ENCODE results near the gene SUN1.

Gene SUN1

DNA sequence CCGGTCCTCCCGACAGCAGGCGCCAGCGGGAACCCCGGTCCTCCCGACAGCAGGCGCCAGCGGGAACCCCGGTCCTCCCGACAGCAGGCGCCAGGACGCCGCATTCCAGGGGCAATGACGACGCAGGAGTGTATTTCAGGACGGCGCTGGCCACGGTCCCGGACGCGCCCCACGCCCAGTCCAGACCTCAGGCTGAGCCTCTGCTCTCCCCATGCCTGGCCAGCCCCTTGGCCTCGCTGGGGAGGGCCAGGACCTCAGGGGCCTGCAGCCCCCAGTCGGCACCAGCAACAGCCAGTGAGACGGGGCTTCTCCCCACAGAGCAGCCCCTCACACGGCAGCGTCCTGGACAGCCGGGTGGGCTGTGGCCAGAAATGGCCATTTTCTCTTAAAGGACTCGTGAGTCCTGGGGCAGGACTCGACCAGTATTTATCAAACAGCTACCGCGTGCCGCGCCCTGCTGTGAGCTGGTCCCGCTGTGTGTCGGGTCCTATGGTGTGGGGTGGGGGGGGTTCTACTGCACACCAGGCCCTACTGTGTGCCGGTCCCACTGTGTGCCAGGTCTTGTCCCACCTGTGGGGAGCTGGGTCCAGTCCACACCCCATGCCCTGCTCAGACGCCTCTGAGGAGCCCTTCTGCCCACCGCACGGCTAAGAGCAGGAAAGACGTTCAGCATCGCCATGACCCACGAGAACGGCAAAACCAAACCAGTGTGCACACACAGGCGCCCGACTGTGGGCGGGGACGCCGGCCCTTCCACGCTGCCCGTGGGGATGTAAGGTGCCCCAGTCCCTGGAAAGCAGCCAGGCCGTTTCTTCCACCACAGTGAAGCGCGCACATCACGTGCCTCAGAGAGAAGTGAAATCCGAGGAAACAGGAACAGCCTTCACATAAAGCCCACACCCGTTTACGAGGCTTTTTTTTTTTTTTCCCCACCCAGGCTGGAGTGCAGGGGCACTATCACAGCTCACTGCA is 77.4 kb downstream of the SUN1 start:
- DNase-seq = no peak

DNA sequence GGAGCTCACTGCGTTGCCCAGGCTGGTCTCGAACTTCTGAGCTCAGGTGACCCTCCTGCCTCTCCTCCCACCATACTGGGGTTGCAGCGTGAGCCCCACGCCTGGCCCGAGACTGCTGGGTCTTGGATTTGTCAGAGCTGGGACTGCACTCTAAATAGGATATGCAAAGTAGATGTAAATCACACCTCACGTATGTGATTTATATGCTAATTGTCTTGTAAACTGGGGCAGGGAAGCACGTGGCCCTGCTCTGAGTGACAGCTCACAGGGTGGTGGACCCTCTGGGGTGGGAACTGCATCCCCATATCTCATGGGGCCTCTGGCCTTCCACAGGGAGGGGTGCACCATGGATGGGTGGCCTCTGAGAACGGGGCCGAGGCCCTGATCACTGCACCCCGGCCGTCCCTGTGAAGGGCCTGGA is 78.2 kb downstream of the SUN1 start:
- no peak for DNase-seq

DNA sequence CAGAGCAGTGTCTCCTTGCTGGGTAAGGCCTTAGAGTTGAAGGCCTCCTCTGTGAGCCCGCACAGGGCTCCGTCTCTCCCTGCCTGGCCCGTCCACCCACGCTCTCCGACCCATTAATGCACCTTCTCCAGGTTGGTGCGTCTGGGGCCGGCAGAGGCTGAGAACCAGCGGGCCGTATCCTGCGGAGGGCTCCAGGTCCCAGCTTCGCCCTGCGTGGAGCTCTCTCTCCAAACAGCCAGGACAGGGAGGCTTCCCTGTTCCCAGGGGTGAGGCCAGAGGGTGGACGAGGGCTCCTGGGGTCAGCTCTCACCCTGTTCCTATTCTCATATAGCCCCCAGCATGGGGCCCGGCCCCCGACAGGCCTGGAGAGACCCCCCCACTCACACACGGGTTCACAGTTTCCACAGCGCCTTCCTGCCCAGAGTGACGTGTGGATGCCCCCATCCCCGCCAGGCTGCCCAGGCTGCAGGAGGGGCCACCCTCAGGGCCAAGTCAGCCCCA is 78.7 kb downstream of the SUN1 start:
- no peak for DNase-seq

DNA sequence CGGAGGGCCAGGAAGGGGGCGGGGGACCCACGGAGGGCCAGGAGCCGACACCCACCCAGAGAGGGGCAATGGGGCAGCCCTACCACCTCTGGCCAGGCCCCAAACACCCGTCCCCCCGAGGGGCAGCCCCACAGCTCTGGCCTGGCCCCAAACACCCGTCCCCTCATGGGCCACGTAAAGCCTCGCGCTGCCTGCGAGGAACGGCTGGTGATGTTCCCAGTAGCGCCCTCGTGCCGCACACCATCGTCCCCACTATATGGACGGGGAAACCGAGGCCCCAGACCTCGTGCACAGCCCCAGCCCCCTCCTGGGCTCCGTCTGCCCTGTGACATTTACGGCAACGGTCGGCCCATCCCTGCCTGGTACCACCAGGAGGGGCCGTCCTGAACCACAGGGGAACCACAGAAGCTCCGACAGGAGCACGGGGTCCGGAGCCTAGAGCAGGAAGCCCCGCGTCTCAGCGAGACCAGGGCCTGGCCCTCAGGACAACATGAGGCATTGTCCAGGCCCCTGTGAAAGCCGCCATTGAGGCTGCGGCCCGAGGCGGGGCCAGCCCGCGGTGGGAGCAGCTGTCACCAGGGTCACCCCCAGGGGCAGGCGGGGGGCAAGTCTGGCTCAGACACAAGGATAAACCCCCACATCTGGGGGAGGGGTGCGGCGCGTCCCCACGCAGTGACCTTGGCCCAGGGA is 79.7 kb downstream of the SUN1 start:
- no peak for DNase-seq

DNA sequence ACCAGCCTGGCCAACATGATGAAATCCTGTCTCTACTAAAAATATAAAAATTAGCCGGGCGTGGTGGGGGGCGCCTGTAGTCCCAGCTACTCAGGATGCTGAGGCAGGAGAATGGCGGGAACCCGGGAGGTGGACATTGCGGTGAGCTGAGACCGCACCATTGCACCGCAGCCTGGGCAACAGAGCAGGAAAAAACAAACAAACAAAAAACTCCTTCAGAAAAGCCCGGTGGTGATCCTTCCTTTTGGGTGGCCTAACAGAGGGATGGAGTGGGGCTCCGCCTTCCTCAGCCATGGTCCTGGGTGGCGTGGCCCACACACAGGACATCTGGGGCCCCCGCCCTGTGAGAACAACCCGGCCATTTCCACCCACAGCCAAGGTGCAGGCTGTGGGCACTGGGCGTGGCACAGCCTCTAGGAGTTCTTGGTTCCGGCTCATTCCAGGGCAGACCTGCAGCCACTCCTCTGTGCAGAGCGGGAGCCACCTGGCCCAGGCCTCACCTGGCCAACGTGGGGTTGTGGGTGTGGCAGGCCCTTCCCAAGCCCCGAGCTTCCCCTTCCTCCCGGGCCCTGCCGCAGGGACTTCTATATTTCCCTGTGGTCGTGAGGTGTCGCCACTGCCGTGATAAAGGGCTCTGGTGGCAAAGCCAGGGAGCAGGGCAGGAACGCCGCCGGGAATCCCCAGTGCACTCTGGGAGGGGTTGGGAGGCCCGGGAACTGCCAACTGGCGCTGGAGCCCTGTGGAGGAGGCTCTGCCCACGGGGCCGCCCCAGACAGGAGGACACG is 81.7 kb downstream of the SUN1 start:
- DNase-seq = no peak

DNA sequence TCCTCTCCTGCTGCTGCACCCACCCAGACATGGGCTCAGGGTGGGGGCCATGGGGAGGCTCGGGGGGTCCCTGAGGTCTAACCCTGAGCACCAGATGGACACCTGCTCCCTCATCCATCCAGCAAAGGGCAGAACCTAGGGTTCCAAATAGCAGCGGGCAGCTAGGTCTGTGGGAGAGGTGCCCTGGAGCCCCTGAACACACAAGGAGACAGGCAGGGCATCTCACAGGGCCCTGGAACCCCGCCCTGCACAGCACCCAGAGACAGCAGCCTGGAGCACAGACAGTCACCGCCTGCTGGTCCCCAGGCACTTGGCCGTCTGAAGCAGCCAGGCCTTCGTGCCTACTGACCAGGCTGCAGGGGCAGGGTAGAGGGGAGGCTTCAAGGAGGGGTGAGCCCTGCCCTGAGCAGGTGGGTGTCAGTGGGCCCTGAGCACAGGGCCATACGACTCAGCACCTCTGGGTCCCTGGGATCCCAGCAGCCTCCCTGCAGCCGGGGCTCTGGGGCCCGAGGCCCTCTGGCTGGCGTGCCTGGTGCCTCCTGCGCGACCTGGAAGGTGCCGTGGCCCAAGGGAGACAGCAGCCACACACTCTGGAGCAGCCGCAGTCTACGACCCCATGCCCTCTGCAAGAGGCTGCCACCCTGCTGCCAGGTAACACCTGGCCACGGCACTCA is 82.4 kb downstream of the SUN1 start:
- DNase-seq = no peak

DNA sequence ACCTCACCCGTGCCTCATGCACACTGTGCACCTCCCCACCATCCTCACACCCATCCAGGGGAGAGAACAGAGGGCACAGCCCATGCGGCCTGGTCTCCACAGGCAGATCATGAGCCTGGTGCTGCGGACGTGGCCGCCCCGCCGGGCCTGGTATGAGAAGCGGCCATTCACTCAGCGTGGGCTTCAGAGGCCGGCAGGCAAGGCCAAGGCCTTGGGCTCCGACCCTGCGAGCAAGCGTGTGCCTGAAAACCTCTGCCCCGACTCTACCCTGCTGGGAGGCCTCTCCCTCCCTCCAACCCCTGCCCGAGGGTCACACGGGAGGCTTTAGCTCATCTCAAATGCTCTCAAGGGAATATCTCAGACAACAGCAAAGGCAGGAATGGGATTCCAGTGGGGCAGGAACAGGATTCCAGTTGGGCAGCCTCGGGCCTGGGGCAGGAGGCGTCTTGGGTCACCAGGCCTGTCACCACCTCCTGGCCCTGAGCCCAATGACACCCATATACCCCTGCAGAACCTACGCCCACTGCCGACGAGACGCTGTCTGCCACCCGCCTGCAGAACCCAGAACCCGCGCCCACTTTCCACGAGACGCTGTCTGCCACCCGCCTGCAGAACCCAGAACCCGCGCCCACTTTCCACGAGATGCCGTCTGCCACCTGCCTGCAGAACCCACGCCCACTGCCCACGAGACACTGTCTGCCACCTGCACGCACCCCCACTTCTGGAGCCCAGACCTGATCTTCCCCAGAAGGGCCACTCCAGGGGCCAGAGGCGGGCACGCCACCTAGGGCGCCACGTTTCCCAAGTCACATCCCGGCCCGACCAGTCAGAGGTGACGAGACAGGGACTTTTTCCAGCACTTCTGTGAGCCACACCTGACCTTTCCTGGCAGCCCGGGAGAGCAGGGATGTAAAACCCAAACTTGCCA is 83.3 kb downstream of the SUN1 start:
- DNase-seq = no peak

DNA sequence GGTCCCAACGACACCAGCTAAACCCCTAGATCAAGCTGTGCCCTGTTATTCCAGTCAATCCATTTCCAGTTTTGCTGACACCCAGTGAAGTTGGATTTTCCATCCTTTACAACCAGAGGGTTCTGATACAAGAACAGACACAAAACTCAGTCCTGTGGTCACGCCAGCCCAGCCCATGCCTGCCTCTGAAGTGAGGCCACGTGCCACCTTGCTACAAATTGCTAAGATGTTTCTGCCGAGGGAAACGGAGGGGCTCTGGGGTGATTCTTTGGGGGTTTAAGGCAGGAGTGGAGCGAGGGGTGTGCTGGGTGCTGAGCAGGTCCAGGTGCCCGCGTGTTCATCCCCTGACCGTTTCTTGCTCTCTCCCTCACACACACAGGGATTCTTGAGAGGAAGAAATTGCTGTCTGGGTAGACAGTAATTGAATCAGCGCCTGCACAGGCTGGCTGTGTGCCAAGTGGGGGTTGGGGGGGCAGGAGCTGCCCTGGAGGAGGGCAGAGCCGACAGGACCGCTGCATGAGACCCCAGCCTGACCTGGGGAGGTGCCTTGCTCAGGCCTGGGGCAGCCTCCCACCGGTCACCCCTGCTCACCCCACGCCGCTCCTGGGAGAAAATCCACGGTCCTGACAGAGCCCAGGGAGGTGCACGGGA is 84.1 kb downstream of the SUN1 start:
- DNase-seq = no peak

DNA sequence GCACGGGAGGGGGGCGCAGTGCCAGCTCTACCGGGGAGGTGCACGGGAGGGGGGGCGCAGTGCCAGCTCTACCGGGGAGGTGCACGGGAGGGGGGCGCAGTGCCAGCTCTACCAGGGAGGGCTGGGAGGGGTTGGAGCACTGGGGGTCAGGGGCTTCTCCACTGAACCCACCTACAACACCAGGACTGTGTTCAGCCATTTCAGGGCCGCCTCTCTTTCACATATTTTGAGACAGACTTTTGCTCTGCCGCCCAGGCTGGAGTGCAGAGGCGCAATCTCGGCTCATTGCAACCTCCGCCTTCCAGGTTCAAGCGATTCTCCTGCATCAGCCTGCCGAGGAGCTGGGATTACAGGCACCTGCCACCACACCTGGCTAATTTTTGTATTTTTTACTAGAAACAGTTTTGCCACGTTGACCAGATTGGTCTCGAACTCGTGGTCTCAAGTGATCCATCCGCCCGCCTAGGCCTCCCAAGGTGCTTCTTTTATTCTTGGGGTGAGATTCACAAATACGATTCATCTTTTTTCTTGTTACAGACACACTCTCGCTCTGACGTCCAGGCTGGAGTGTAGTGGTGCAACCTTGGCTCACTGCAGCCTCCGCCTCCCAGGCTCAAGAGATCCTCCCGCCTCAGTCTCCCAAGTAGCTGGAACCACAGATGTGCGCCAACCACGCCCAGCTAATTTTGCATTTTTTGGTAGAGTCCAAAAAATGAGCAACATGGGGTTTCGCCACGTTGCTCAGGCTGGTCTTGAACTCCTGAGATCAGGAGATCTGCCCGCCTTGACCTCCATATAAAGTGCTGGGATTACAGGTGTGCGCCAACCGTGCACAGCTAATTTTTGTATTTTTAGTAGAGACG is 85.2 kb downstream of the SUN1 start:
- DNase-seq = no peak

DNA sequence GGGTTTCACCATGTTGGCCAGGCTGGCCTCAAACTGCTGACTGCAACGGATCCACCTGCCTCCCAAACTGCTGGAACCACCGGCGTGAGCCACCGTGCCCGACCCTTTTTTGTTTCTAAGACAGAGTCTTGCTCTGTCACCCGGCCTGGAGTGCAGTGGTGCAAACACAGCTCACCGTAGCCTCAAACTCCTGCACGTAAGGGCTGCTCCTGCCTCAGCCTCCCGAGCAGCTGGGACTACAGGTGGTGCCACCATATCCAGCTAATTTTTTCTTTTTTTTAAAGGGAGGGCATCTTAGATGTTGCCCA is 85.8 kb downstream of the SUN1 start:
- DNase-seq = no peak

DNA sequence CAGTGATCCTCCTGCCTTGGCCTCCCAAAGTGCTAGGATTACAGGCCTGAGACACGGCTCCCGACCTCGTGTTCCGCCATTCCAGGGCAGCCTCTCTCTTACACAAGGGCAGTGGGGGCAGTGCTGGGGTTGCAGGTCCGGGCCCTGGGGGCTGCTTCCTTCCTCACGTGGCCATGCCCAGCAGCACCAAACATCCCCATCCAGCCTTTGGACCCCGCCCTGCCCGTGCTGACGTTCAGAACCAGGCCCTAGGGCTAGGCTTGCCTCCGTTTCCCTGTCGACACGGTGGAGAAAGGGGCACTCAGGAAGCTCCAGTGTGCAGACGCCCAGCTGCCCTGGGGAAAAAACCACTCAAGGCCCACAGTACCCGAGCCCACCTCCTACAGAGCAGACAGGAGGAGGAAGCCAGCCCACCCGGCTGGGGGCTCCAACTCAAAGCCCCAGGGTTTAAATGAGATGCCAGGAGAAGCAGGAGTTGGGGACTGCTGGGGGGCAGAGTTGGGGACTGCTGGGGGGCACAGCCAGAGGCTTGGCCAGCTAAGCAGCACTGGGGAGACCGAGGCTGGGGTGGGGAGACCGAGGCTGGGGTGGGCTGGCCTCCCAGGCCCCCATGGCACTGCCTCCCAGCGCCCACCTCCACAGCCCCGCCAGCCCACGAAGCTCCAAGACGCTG is 86.3 kb downstream of the SUN1 start:
- peak; percentile 47 for DNase-seq

DNA sequence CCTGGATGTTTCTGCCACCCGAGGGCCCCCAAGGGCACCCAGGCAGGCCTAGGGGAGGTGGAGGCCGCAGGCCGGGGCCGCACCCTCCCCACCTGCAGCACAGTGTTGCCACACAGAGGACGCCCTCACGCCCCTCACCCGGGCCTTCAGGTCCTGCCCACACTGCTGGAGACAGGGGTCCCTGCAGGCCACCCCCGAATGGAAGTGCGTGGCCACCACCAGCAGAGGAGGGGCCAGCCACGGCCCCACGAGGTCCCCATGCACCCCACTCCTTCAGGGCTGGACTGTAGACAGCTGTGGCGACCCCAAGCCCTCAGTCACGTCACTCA is 86.8 kb downstream of the SUN1 start:
- no peak for DNase-seq

DNA sequence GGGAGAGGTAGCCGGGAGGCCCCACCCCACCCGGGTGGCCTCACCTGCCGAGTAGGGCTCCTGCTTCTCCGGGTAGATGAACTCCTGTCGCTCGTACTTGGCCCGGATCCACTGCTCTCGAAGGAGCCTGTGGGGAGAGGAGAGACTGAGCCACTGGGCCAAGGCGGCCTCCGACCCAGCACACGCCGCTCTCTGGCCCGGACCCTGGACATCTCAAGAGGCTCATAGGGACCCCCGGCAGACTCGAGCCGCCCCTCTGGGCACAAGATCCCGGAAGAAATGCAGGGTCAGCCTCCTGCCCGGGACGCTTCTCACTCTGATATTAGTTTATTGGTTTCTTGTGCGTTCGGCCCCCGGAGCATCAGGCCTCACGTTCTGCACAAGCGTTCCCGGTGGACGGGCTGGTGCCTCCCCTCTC is 87.7 kb downstream of the SUN1 start:
- DNase-seq = peak; percentile 52

DNA sequence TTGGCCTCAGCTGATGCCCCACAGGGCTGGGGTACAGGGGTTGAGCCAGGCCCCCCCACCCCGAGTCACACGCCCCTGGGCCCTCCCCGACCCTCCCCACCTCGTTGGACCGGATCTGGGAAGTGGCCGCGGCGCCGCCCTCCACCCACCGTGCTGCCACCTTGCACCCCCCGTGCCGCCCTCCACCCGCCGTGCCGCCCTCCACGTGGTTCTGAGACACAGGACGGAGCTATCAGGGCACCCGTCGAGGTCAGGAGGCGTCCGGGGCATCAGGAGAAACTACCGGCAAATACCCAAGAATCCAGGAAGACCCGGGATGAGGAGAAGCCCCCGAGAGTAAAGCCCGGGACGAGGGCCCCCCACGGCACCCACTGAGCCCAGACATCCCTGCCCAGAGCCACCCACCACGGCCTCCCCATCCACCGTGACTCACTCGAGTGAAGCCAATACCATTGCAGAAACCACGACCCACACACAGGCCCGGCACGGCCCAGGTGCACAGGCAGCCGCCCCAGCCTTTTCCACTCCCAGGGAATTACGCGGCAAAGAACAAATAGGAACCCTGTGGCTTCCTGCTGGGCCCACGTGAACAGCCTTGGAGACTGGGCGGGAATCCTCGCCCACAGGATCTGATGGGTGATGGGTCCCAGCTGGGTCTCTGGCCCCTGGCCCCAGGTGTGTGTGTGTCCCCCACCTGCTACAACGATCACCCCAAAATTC is 88.2 kb downstream of the SUN1 start:
- DNase-seq = peak; percentile 69

DNA sequence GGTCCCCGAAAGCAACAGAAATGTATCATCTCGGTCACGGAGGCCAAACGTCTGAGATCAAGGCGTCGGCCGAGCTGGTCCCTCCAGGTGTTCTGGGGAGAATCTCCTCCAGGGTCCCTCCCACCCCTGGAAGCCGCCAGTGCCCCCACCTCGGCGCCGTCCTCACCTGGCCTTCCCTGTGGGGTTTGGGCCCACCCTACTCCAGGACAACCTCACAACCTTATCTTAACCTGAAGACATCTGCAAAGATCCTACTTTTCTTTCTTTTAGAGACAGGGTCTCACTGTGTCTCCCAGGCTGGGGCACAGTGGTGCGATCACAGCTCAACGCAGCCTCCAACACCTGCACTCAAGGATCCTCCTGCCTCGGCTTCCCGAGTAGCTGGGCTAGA is 88.8 kb downstream of the SUN1 start:
- no peak for DNase-seq

DNA sequence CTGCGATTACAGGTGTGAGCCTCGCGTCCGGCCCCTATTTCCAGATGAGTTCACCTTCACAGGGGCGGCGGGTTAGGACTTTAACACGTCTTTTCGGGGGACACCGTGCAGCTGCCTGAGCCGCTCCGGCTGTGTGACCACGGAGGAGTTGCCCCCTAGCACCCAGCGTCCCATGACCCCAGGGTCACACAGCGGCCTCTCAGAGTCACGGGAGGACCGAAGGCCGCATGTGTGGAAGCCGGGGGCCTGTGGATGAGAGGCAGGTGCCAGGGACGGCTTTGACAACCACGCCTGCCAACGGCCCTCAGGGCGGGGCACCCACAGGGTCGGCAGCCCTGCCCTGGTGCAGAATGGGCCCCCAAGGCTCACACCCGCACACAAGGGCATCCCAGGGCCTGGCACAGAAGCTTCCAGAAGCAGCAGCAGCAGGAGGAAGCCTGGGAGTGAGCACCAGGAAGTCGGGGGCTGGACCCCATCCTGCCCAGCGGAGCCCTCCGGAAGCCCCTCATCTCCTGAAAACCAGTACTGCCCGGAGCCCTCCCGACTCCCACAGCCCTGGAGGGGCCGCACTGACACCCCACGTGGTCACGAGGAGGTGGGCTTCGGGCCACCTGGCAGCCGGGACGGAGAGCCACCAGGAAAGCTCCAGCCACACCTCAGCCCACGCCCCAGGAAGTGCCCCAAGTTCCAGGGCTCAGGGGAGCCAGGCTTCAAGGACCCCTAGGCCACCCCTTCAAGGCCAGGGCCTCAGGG is 89.5 kb downstream of the SUN1 start:
- peak; percentile 73 for DNase-seq

DNA sequence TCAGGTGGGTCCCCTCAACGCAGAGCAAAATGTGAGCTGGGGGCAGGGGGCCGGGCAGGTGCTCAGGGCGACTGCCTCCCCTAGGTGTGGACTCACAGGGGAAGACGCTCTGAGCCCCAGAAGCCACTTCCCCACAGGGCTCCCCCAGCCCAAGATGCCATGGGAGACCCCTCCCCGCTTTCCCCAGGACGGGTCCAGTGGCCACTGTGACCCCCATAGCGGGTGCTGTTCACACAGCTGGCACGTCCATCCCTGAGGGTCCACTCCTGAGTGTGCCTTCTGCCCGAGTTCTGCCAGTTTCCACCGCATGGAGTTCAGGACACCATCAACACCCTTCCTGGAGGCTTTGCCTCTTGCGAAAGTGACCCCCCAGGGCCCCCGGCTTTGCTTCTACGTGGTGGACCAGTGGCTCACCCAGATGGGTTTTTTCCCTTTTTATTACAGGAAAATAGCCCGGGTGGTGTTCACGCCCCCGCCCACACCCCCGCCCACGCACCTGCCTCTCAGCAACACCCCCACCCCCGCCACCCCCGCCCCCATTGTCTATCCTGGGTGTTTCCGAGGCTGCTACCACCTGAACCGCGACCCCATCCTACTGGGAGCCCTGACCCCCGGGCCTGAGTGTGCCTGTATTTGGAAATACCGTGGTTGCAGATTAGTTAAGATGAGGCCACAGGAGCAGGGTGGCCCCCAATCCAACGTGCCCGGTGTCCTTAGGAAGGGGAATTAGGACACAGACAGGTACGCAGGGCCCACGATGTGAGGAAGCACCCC is 90.2 kb downstream of the SUN1 start:
- peak; percentile 79 for DNase-seq

All from activated CD8-positive, alpha-beta memory T cell treated with anti-CD3 and anti-CD28 coated beads, Interleukin-2, amount 50 U/mL, for 48 hours (primary cell).